Activated naive CD4-positive, alpha-beta T cell treated with anti-CD3 and anti-CD28 coated beads, Interleukin-2, amount 10 ng/mL, durations not matched to agents 7 days and 5 days (primary cell): ENCODE data around the gene MAD2L2.

Experiments used
- CTCF ChIA-PET: fragments of 350-600 bp; sonication (Branson Sonifier 250); formaldehyde crosslinking; loops from one replicate; lab custom pipeline; 2021; ENCODE audit warnings: antibody characterized with exemption; lab: Charles Lee
- DNase-seq: peaks from one replicate; pipeline ENCODE4 v3.0.0-alpha.2; 2020
- H3K27ac Mint-ChIP-seq: one replicate; pipeline ENCODE4 v1.8.0; 2021; ENCODE audit warnings: mild to moderate bottlenecking, moderate library complexity, mixed read lengths
- H3K27me3 Mint-ChIP-seq: one replicate; pipeline ENCODE4 v1.8.0; 2021; ENCODE audit warnings: mild to moderate bottlenecking, mixed read lengths
- H3K36me3 Mint-ChIP-seq: one replicate; pipeline ENCODE4 v1.8.0; 2021; ENCODE audit warnings: mixed read lengths
- H3K4me1 Mint-ChIP-seq: one replicate; pipeline ENCODE4 v1.8.0; 2021; ENCODE audit warnings: mixed read lengths
- H3K4me3 Mint-ChIP-seq: one replicate; pipeline ENCODE4 v1.8.0; 2021; ENCODE audit warnings: mild to moderate bottlenecking, moderate library complexity, mixed read lengths
- H3K9me3 Mint-ChIP-seq: one replicate; pipeline ENCODE4 v1.8.0; 2021; ENCODE audit warnings: mixed read lengths

The MAD2L2 gene

GRCh38 chr1:11714831-11715575 is 34.1 kb upstream of the MAD2L2 start:
- Mint-ChIP-seq H3K4me3 (no peak overlapping the region), H3K4me1 (peaks cover 15% of the 10 kb centered on the region), H3K27ac (no peak overlapping the region), H3K36me3 (no peaks in the 10 kb centered on the region), H3K27me3 (peaks cover 46% of the 10 kb centered on the region), H3K9me3 (no peaks in the 10 kb centered on the region)
- CTCF ChIA-PET, result interaction anchor here (1.3 to 1.7 kb wide), 3 partner anchors 20 to 65 kb away, joined by 3 to 5 read pairs (median 4); no protein-coding TSS in a partner anchor
- DNase-seq, result no peak

GRCh38 chr1:11713095-11713494 is 32.1 kb upstream of the MAD2L2 start:
- no peaks in the 10 kb centered on the region for H3K4me1 Mint-ChIP-seq
- H3K27ac Mint-ChIP-seq, result no peak overlapping the region
- no peaks in the 10 kb centered on the region for H3K36me3 Mint-ChIP-seq
- CTCF ChIA-PET, result no interaction called here
- no peaks in the 10 kb centered on the region for H3K9me3 Mint-ChIP-seq
- no peak overlapping the region for H3K4me3 Mint-ChIP-seq
- H3K27me3 Mint-ChIP-seq, result peaks cover 57% of the 10 kb centered on the region
- DNase-seq, result no peak

DNA sequence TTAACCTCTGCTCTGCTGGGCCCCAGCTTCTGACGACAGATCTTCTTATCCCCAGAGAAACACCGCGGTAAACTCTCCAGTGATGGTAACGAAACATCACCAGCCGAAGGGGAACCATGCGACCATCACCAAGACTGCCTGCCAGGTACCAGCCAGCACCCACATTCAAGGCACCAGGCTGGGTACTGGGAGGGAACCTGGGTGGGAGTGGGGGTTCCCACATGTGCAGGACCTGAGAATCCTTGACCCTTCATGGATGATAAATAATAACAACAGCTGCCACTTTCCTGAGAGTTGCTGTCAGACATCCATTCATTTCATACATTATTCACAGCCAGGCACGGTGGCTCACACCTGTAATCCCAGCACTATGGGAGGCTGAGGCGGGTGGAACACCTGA is 31.3 kb upstream of the MAD2L2 start:
- H3K4me1 Mint-ChIP-seq, result no peaks in the 10 kb centered on the region
- DNase-seq, result no peak
- no peak overlapping the region for H3K4me3 Mint-ChIP-seq
- no peaks in the 10 kb centered on the region for H3K36me3 Mint-ChIP-seq
- CTCF ChIA-PET, result no interaction called here
- no peaks in the 10 kb centered on the region for H3K9me3 Mint-ChIP-seq
- peaks cover 62% of the 10 kb centered on the region for H3K27me3 Mint-ChIP-seq
- no peak overlapping the region for H3K27ac Mint-ChIP-seq

DNA sequence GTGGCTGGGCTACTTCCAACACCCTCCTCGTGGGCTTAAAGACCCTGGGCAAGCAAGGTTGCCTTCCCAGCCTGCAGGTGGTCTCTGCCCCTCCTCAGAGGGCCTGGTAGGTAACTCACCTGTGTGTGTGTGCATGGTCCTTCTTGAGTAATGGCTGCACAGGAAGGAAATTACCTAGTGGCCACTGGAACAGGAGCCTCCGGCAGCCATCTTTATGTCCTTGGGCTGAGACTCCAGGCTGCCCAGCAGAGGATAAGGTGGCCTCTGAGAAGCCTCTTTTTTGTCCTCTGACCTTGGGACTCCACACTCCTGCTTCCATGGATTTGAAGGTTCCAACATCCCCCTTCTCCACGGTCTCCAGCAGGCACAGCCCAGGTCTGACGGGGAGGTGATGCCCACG is 30.5 kb upstream of the MAD2L2 start:
- CTCF ChIA-PET, result interaction anchor here (0.9 to 1.6 kb wide), 8 partner anchors 8 to 674 kb away, joined by 3 to 6 read pairs (median 4); partner anchors contain the start of gene FBXO6
- Mint-ChIP-seq H3K27me3 (peaks cover 63% of the 10 kb centered on the region), H3K4me1 (no peaks in the 10 kb centered on the region), H3K9me3 (no peaks in the 10 kb centered on the region), H3K27ac (no peak overlapping the region), H3K36me3 (no peaks in the 10 kb centered on the region), H3K4me3 (no peak overlapping the region)
- DNase-seq, result no peak

DNA sequence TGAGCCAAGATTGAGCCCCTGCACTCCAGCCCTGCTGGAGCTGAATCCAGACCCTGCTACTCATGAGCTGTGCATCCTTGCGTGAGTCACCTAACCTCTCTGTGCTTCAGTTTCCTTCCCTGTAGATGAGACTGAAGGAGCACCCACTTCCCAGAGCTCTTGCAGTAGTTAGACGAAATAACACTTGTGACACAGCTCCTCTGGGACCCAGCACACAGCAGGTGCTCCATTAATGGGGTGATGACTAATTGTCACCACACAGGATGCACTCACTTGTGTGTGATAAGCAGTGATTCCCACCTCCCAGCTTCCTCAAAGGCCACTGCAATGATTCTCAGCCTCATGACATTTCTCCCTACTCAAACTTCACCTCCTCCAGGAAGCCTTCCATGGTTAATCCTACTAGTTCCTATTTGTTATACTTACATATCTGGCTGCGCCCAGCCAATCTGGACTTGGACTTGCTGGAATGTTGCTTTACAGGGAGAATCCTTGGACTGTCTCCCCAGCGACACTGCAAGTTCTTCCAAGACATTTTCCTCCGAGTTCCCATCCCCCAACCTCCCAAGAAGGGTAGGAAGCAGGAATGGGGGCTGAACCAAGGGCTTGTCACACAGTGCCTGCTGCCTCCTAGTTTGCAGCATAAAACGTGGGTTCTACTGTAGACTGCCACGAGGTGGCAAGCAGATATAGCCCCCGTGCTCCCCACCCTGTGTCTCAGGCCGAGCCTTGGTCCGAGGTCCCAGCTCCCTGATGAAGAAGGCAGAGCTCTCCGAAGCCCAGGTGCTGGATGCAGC is 27.8 kb upstream of the MAD2L2 start:
- DNase-seq, result no peak
- H3K9me3 Mint-ChIP-seq, result no peaks in the 10 kb centered on the region

GRCh38 chr1:11707621-11708276 is 26.8 kb upstream of the MAD2L2 start:
- CTCF ChIA-PET, result interaction anchor here (1.0 to 1.9 kb wide), 4 partner anchors 19 to 670 kb away, joined by 3 to 4 read pairs (median 4); partner anchors contain the start of gene FBXO6
- H3K27ac Mint-ChIP-seq, result no peak overlapping the region
- H3K36me3 Mint-ChIP-seq, result no peaks in the 10 kb centered on the region

More for the DNA sequence above, 27.8 kb upstream of the MAD2L2 start:
- Mint-ChIP-seq H3K27me3 (peaks cover 71% of the 10 kb centered on the region), H3K4me1 (no peaks in the 10 kb centered on the region), H3K36me3 (no peaks in the 10 kb centered on the region), H3K4me3 (no peak overlapping the region), H3K27ac (no peak overlapping the region)
- CTCF ChIA-PET, result interaction anchor here (1.0 to 1.9 kb wide), 5 partner anchors 11 to 671 kb away, joined by 3 to 4 read pairs (median 4); partner anchors contain the start of gene FBXO6

GRCh38 chr1:11706292-11706691 is 25.3 kb upstream of the MAD2L2 start:
- no peak overlapping the region for H3K27ac Mint-ChIP-seq
- H3K4me1 Mint-ChIP-seq, result no peaks in the 10 kb centered on the region
- peaks cover 66% of the 10 kb centered on the region for H3K27me3 Mint-ChIP-seq
- H3K36me3 Mint-ChIP-seq, result no peaks in the 10 kb centered on the region
- no peak for DNase-seq
- CTCF ChIA-PET, result no interaction called here
- H3K4me3 Mint-ChIP-seq, result no peak overlapping the region
- no peaks in the 10 kb centered on the region for H3K9me3 Mint-ChIP-seq

More at GRCh38 chr1:11707621-11708276, 26.8 kb upstream of the MAD2L2 start:
- Mint-ChIP-seq H3K4me1 (no peaks in the 10 kb centered on the region), H3K9me3 (no peaks in the 10 kb centered on the region), H3K4me3 (no peak overlapping the region), H3K27me3 (peaks cover 76% of the 10 kb centered on the region)
- no peak for DNase-seq

- CTCF ChIA-PET, result no interaction called here
- H3K27me3 Mint-ChIP-seq, result peaks cover 61% of the 10 kb centered on the region
These were observed 24.6 kb upstream of the MAD2L2 start for GRCh38 chr1:11705596-11705995.

GRCh38 chr1:11704691-11705475 is 23.9 kb upstream of the MAD2L2 start:
- Mint-ChIP-seq H3K27ac (no peak overlapping the region), H3K4me3 (no peak overlapping the region), H3K36me3 (no peaks in the 10 kb centered on the region), H3K27me3 (peaks cover 56% of the 10 kb centered on the region), H3K9me3 (no peaks in the 10 kb centered on the region), H3K4me1 (no peaks in the 10 kb centered on the region)
- CTCF ChIA-PET, result interaction anchor here (1.3 kb wide), 1 partner anchor 14 kb away, joined by 4 read pairs; no protein-coding TSS in a partner anchor
- DNase-seq, result no peak

More at GRCh38 chr1:11705596-11705995, 24.6 kb upstream of the MAD2L2 start:
- Mint-ChIP-seq H3K9me3 (no peaks in the 10 kb centered on the region), H3K4me1 (no peaks in the 10 kb centered on the region), H3K27ac (no peak overlapping the region), H3K36me3 (no peaks in the 10 kb centered on the region), H3K4me3 (no peak overlapping the region)
- DNase-seq, result no peak

- H3K27me3 Mint-ChIP-seq, result peaks cover 56% of the 10 kb centered on the region
- no peak for DNase-seq
- H3K4me1 Mint-ChIP-seq, result no peaks in the 10 kb centered on the region
- H3K4me3 Mint-ChIP-seq, result no peak overlapping the region
- no peaks in the 10 kb centered on the region for H3K9me3 Mint-ChIP-seq
- no peak overlapping the region for H3K27ac Mint-ChIP-seq
- CTCF ChIA-PET, result interaction anchor here (1.2 to 1.3 kb wide), 2 partner anchors 15 to 54 kb away, joined by 3 to 4 read pairs; no protein-coding TSS in a partner anchor
- H3K36me3 Mint-ChIP-seq, result no peaks in the 10 kb centered on the region
These were observed 23.2 kb upstream of the MAD2L2 start for GRCh38 chr1:11704194-11704529.

DNA sequence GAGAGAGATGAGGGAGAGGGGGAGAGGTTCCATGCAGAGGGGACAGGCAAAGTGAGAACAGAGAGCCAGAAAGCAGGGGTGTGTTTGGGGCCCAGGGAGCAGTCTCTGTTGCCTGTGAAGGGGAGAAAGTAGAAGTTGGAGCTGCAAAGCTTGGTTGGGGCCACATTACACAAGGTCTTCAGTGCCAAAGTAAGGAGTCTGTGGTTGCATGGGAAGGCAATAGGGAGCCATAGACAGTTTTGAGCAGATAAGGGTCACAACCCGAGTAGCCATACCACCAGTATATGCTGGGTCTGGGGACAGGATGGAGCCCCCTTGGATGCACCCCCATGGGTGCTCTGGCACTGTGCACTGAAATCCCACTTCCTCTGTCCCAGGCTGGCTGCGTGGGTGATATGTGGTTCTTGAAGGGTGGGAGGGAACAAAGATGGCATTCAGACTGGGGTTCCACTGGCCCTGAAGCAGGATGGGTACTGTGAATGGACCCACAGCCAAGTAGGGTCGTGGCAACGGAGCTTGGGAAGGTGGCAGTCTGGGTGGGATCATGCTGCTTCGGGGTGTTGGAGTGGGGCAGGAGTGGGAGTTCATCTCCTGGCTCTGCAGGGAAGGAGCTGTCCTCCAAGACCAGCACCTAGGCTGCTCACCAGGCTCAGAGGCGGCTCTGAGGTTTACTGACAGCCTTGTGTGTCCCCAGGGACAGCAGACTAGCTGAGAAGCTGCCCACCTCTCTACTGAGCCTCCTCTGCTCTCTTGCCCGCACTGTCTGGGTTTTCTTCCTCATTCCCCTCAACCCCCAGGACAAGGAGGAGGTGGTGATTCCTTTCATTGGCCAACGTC is 22.6 kb upstream of the MAD2L2 start:
- Mint-ChIP-seq H3K4me1 (no peaks in the 10 kb centered on the region), H3K4me3 (no peak overlapping the region), H3K36me3 (no peaks in the 10 kb centered on the region), H3K27ac (no peak overlapping the region), H3K9me3 (no peaks in the 10 kb centered on the region), H3K27me3 (peaks cover 57% of the 10 kb centered on the region)
- DNase-seq, result no peak
- CTCF ChIA-PET, result interaction anchor here (1.2 to 1.3 kb wide), 2 partner anchors 15 to 53 kb away, joined by 3 to 4 read pairs; no protein-coding TSS in a partner anchor

GRCh38 chr1:11701981-11702803 is 21.2 kb upstream of the MAD2L2 start:
- CTCF ChIA-PET, result no interaction called here
- Mint-ChIP-seq H3K4me3 (no peak overlapping the region), H3K27me3 (peaks cover 54% of the 10 kb centered on the region), H3K27ac (no peak overlapping the region), H3K36me3 (no peaks in the 10 kb centered on the region), H3K9me3 (no peaks in the 10 kb centered on the region), H3K4me1 (no peaks in the 10 kb centered on the region)
- DNase-seq, result no peak
